Measurements from ENCODE around the gene VAV3. TPM values are rescaled to one million over a fixed set of nuclear protein-coding genes. Genes with fewer than 3 reads are reported as not detected.

VAV3 gene
- polyA plus RNA-seq, 1 donor (not counting 4 experiments of a cell fraction or from before 2014, with no cell fraction given) = 19.6 TPM

DNA sequence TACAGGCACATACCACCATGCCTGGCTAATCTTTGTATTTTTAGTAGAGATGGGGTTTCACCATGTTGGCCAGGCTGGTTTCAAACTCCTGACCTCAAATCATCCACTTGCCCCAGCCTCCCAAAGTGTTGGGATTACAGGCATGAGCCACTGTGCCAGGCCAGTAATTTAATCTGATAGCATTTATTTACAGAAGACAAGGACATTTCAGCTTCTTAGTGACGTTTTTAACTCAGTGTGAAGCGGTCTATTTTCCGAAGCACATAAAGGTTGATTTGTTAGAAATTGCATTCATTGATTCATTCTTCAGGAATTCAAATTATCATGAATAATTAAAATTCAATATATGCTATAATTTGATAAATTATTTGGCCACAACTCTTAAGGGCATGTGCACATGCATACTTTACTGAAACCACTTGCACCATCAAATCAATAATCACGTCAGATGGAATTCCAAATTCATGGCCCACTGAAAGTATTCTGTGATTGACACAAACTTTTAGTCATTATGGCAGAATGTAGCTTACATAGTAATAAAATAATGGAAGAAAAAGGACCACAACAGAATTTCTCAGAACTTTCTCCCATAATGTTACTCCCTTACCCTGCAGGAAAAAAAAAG is 339.5 kb downstream of the VAV3 start:
- H3K9me3 ChIP-seq (ENCODE audit: control insufficient read depth, low read depth, low read length) = no peaks in the 10 kb centered on the region
- H4K20me1 ChIP-seq (ENCODE audit: control insufficient read depth, extremely low read depth, insufficient read depth, low read length) = no peaks in the 10 kb centered on the region
- no peak overlapping the region for H3K9ac ChIP-seq (ENCODE audit: control insufficient read depth, extremely low read depth, insufficient read depth, low read length)
- no peak overlapping the region for H3K4me3 ChIP-seq (ENCODE audit: control insufficient read depth in 2 of 3, extremely low read depth in 1 of 3, insufficient read depth in 2 of 3, low read depth in 1 of 3, low read length in 3 of 3)
- H3K4me2 ChIP-seq (ENCODE audit: control insufficient read depth, extremely low read depth, insufficient read depth, low read depth, low read length) = no peak overlapping the region
- no peak for FAIRE-seq
- no peaks in the 10 kb centered on the region for H3K9me1 ChIP-seq (ENCODE audit: control insufficient read depth, extremely low read depth, insufficient read depth, low read length)
- no peak for TF ChIP-seq EZH2 (IDR thresholded peaks at IDR 0.05; ENCODE audit: low read length)
- TF ChIP-seq, protein P1, sequence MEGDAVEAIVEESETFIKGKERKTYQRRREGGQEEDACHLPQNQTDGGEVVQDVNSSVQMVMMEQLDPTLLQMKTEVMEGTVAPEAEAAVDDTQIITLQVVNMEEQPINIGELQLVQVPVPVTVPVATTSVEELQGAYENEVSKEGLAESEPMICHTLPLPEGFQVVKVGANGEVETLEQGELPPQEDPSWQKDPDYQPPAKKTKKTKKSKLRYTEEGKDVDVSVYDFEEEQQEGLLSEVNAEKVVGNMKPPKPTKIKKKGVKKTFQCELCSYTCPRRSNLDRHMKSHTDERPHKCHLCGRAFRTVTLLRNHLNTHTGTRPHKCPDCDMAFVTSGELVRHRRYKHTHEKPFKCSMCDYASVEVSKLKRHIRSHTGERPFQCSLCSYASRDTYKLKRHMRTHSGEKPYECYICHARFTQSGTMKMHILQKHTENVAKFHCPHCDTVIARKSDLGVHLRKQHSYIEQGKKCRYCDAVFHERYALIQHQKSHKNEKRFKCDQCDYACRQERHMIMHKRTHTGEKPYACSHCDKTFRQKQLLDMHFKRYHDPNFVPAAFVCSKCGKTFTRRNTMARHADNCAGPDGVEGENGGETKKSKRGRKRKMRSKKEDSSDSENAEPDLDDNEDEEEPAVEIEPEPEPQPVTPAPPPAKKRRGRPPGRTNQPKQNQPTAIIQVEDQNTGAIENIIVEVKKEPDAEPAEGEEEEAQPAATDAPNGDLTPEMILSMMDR (optimal IDR thresholded peaks at IDR 0.05 in 1 of 3, IDR thresholded peaks at IDR 0.05 in 1 of 3, conservative IDR thresholded peaks at IDR 0.05 in 1 of 3; ENCODE audit: extremely low read depth in 1 of 3, insufficient read depth in 2 of 3, low read length in 3 of 3) = no peak
- dilution Hi-C loops (cut with MboI; ENCODE audit: extremely low pct_ligation_motif_present, low sequenced_read_pairs) = no loop called here
- H3K36me3 ChIP-seq (ENCODE audit: control insufficient read depth in 2 of 2, extremely low read depth in 1 of 2, insufficient read depth in 2 of 2, low read length in 2 of 2) = no peaks in the 10 kb centered on the region
- H3K4me1 ChIP-seq (ENCODE audit: control insufficient read depth, extremely low read depth, insufficient read depth, low read length) = peaks cover 21% of the 10 kb centered on the region
- no peak overlapping the region for H3K27ac ChIP-seq (ENCODE audit: control insufficient read depth, insufficient read depth, low read length)
- H3K79me2 ChIP-seq (ENCODE audit: control insufficient read depth, insufficient read depth, low read length) = no peaks in the 10 kb centered on the region
- no peak for DNase-seq (ENCODE audit: low read depth, low spot score)
- no peak overlapping the region for H2AFZ ChIP-seq (ENCODE audit: control insufficient read depth, low read length)
- H3K27me3 ChIP-seq (ENCODE audit: control insufficient read depth, extremely low read depth, insufficient read depth, low read length) = no peaks in the 10 kb centered on the region

- FAIRE-seq (peak; percentile 62), DNase-seq (ENCODE audit: low read depth, low spot score) (peak; percentile 36)
- Histone ChIP-seq H3K4me2 (ENCODE audit: control insufficient read depth, extremely low read depth, insufficient read depth, low read depth, low read length) (peak overlapping the region; percentile 17), H3K9ac (ENCODE audit: control insufficient read depth, extremely low read depth, insufficient read depth, low read length) (no peak overlapping the region), H3K9me1 (ENCODE audit: control insufficient read depth, extremely low read depth, insufficient read depth, low read length) (no peaks in the 10 kb centered on the region), H3K4me1 (ENCODE audit: control insufficient read depth, extremely low read depth, insufficient read depth, low read length) (peaks cover 21% of the 10 kb centered on the region), H3K9me3 (ENCODE audit: control insufficient read depth, low read depth, low read length) (no peaks in the 10 kb centered on the region), H2AFZ (ENCODE audit: control insufficient read depth, low read length) (no peak overlapping the region), H3K4me3 (ENCODE audit: control insufficient read depth in 2 of 3, extremely low read depth in 1 of 3, insufficient read depth in 2 of 3, low read depth in 1 of 3, low read length in 3 of 3) (peak overlapping the region in 1 of 3 experiments; percentile 17), H4K20me1 (ENCODE audit: control insufficient read depth, extremely low read depth, insufficient read depth, low read length) (no peaks in the 10 kb centered on the region), H3K36me3 (ENCODE audit: control insufficient read depth in 2 of 2, extremely low read depth in 1 of 2, insufficient read depth in 2 of 2, low read length in 2 of 2) (no peaks in the 10 kb centered on the region), H3K79me2 (ENCODE audit: control insufficient read depth, insufficient read depth, low read length) (no peaks in the 10 kb centered on the region), H3K27ac (ENCODE audit: control insufficient read depth, insufficient read depth, low read length) (peak overlapping the region; percentile 47), H3K27me3 (ENCODE audit: control insufficient read depth, extremely low read depth, insufficient read depth, low read length) (no peaks in the 10 kb centered on the region)
- no peak for TF ChIP-seq EZH2 (IDR thresholded peaks at IDR 0.05; ENCODE audit: low read length)
- TF ChIP-seq, protein P1 (optimal IDR thresholded peaks at IDR 0.05 in 1 of 3, IDR thresholded peaks at IDR 0.05 in 1 of 3, conservative IDR thresholded peaks at IDR 0.05 in 1 of 3; ENCODE audit: extremely low read depth in 1 of 3, insufficient read depth in 2 of 3, low read length in 3 of 3) = no peak
- dilution Hi-C loops (cut with MboI; ENCODE audit: extremely low pct_ligation_motif_present, low sequenced_read_pairs) = no loop called here
Observed at GRCh38 chr1:107623431-107623830, 341.5 kb downstream of the VAV3 start.
